Measurements from ENCODE around the gene LITAFD.

LITAFD gene

DNA sequence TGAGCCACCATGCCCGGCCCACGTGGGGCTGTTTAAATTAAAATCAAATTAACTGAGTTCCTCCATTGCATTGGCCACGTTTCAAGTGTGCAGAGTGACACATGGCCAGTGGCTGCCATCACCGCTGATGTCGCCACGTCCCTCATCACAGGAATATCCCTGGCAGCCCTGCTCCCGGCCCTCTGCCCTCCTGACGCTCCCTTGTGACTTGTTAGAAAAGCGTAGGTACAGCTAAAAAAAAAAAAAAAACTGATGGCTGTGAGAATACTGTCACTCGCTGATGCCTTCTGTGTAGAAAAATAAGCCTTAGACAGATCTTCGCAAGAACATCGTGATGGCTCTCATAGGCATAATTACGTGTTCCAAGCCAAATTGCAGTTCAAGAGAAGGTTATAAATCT lies 35.0 kb upstream of the LITAFD start:
- Histone ChIP-seq H3K9me3 (ENCODE audit: control insufficient read depth, low read length) (no peaks in the 10 kb centered on the region), H3K14ac (ENCODE audit: low read length in 2 of 2) (no peak overlapping the region), H4K91ac (ENCODE audit: low read length) (peak overlapping the region; percentile 62), H3K4me3 (ENCODE audit: insufficient read depth in 1 of 2, low read depth in 1 of 2, low read length in 2 of 2) (no peak overlapping the region), H2BK5ac (ENCODE audit: low read depth, low read length, poor library complexity, severe bottlenecking) (no peak overlapping the region), H3K27me3 (ENCODE audit: control insufficient read depth in 1 of 2, insufficient read depth in 1 of 2, low read length in 2 of 2) (no peaks in the 10 kb centered on the region), H3K4me1 (ENCODE audit: control insufficient read depth, insufficient read depth, low read depth, low read length) (peaks cover 33% of the 10 kb centered on the region), H3K79me1 (replicated peaks; ENCODE audit: low read length, poor library complexity, severe bottlenecking) (peaks cover 6% of the 10 kb centered on the region), H2BK12ac (ENCODE audit: low read length in 2 of 2) (no peak overlapping the region), H3K4ac (ENCODE audit: low read depth in 1 of 2, low read length in 2 of 2) (no peak overlapping the region), H4K8ac (ENCODE audit: low read length) (peak overlapping the region; percentile 67), H3K9ac (ENCODE audit: low read length) (no peak overlapping the region), H2AFZ (ENCODE audit: low read depth, low read length) (no peak overlapping the region), H2AK5ac (ENCODE audit: low read length, severe bottlenecking) (no peak overlapping the region), H3K36me3 (ENCODE audit: control insufficient read depth in 1 of 2, insufficient read depth in 2 of 2, low read depth in 1 of 2, low read length in 2 of 2) (peaks cover 57 to 62% of the 10 kb centered on the region in 2 experiments), H3K23ac (ENCODE audit: low read length in 2 of 2) (no peak overlapping the region), H3K27ac (ENCODE audit: low read length, poor library complexity, severe bottlenecking) (no peak overlapping the region), H3K18ac (ENCODE audit: low read depth in 1 of 2, low read length in 2 of 2) (no peak overlapping the region), H2BK15ac (ENCODE audit: low read depth, poor library complexity, severe bottlenecking) (no peak overlapping the region), H3K4me2 (ENCODE audit: low read length, poor library complexity, severe bottlenecking) (no peak overlapping the region), H2BK120ac (ENCODE audit: low read depth, low read length) (no peak overlapping the region)
- DNase-seq = no peak
- 97% methylated on average over 13 of the region's 13 CpGs for WGBS

DNA sequence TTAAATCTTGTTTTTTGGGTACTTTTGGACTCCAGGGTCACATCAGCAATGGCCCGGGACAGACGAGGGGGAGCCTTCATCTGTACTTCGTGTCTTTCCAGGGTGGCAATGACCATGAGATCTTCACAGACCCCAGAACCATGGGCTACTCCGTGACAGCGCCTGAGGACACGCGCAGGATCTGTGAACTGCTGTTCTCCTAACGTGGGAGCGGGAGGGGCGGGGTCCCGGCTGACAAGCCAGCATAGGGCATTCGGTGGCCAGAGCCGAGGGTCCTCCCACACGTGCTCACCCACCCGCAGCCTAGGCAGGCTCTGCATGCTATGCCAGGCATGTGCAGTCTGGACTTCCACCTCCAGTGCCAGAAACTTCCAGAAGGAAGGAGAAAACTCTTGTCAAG lies 34.5 kb upstream of the LITAFD start:
- no peak overlapping the region for H2AK5ac ChIP-seq (ENCODE audit: low read length, severe bottlenecking)
- H3K27me3 ChIP-seq (ENCODE audit: control insufficient read depth in 1 of 2, insufficient read depth in 1 of 2, low read length in 2 of 2) = no peaks in the 10 kb centered on the region
- no peak overlapping the region for H2AFZ ChIP-seq (ENCODE audit: low read depth, low read length)
- no peak overlapping the region for H2BK5ac ChIP-seq (ENCODE audit: low read depth, low read length, poor library complexity, severe bottlenecking)
- H3K14ac ChIP-seq (ENCODE audit: low read length in 2 of 2) = no peak overlapping the region
- no peak overlapping the region for H2BK15ac ChIP-seq (ENCODE audit: low read depth, poor library complexity, severe bottlenecking)
- H3K4me2 ChIP-seq (ENCODE audit: low read length, poor library complexity, severe bottlenecking) = no peak overlapping the region
- H4K8ac ChIP-seq (ENCODE audit: low read length) = no peak overlapping the region
- H4K91ac ChIP-seq (ENCODE audit: low read length) = no peak overlapping the region
- H2BK12ac ChIP-seq (ENCODE audit: low read length in 2 of 2) = peak overlapping the region in 1 of 2 experiments; percentile 4
- peaks cover 61 to 66% of the 10 kb centered on the region in 2 experiments for H3K36me3 ChIP-seq (ENCODE audit: control insufficient read depth in 1 of 2, insufficient read depth in 2 of 2, low read depth in 1 of 2, low read length in 2 of 2)
- no peak overlapping the region for H2BK120ac ChIP-seq (ENCODE audit: low read depth, low read length)
- no peak overlapping the region for H3K9ac ChIP-seq (ENCODE audit: low read length)
- no peak overlapping the region for H3K4ac ChIP-seq (ENCODE audit: low read depth in 1 of 2, low read length in 2 of 2)
- H3K27ac ChIP-seq (ENCODE audit: low read length, poor library complexity, severe bottlenecking) = no peak overlapping the region
- peaks cover 6% of the 10 kb centered on the region for H3K79me1 ChIP-seq (replicated peaks; ENCODE audit: low read length, poor library complexity, severe bottlenecking)
- no peak overlapping the region for H3K23ac ChIP-seq (ENCODE audit: low read length in 2 of 2)
- no peak for DNase-seq
- no peak overlapping the region for H3K4me3 ChIP-seq (ENCODE audit: insufficient read depth in 1 of 2, low read depth in 1 of 2, low read length in 2 of 2)
- peaks cover 33% of the 10 kb centered on the region for H3K4me1 ChIP-seq (ENCODE audit: control insufficient read depth, insufficient read depth, low read depth, low read length)
- no peaks in the 10 kb centered on the region for H3K9me3 ChIP-seq (ENCODE audit: control insufficient read depth, low read length)
- 96% methylated on average over 15 of the region's 15 CpGs for WGBS
- H3K18ac ChIP-seq (ENCODE audit: low read depth in 1 of 2, low read length in 2 of 2) = no peak overlapping the region

DNA sequence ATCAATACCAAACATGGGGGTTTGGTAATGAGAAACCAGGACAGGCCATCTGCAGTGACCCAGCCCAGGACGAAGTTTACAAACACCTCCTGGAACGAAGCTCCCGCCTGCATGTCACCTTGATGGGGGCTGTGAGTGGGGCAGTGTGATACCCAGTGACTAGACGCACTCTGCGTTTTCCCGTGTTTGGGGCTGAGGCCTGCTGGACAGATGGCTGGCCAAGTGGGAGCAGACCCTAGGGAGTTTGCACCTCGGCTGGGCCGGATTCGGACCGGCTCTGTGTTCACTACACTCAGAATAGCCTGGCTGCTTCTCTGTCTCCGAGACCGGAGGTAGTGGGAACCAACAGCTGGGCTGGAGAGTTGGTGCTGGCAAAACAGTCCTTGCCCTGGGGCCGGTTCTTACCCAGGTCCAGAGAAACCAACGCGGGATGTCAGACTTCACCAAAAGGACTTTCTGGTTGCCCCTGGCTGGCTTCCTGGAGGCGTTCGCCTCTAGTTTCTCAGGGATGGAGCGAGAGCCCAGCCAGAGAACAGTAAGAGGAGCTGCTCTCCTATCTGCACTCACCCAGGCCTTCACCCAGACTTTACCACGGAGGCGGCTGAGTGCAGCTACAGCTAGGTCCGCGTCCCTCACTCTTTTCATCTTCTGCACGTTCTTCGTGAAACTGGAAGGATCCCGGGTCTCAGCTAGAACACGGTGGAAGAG lies 33.8 kb upstream of the LITAFD start:
- peaks cover 33% of the 10 kb centered on the region for H3K4me1 ChIP-seq (ENCODE audit: control insufficient read depth, insufficient read depth, low read depth, low read length)
- H3K14ac ChIP-seq (ENCODE audit: low read length in 2 of 2) = no peak overlapping the region
- no peak overlapping the region for H2AFZ ChIP-seq (ENCODE audit: low read depth, low read length)
- H3K4ac ChIP-seq (ENCODE audit: low read depth in 1 of 2, low read length in 2 of 2) = no peak overlapping the region
- H2BK15ac ChIP-seq (ENCODE audit: low read depth, poor library complexity, severe bottlenecking) = peak overlapping the region; percentile 49
- DNase-seq = no peak
- H3K4me3 ChIP-seq (ENCODE audit: insufficient read depth in 1 of 2, low read depth in 1 of 2, low read length in 2 of 2) = no peak overlapping the region
- peaks cover 69 to 73% of the 10 kb centered on the region in 2 experiments for H3K36me3 ChIP-seq (ENCODE audit: control insufficient read depth in 1 of 2, insufficient read depth in 2 of 2, low read depth in 1 of 2, low read length in 2 of 2)
- no peaks in the 10 kb centered on the region for H3K9me3 ChIP-seq (ENCODE audit: control insufficient read depth, low read length)
- no peak overlapping the region for H2AK5ac ChIP-seq (ENCODE audit: low read length, severe bottlenecking)
- no peak overlapping the region for H2BK120ac ChIP-seq (ENCODE audit: low read depth, low read length)
- peak overlapping the region; percentile 71 for H4K8ac ChIP-seq (ENCODE audit: low read length)
- no peak overlapping the region for H2BK5ac ChIP-seq (ENCODE audit: low read depth, low read length, poor library complexity, severe bottlenecking)
- H4K91ac ChIP-seq (ENCODE audit: low read length) = peak overlapping the region; percentile 11
- peak overlapping the region; percentile 48 for H3K9ac ChIP-seq (ENCODE audit: low read length)
- H3K27ac ChIP-seq (ENCODE audit: low read length, poor library complexity, severe bottlenecking) = peak overlapping the region; percentile 72
- 90% methylated on average over 26 of the region's 26 CpGs for WGBS
- H3K18ac ChIP-seq (ENCODE audit: low read depth in 1 of 2, low read length in 2 of 2) = peak overlapping the region; percentile 14 to 58
- H3K27me3 ChIP-seq (ENCODE audit: control insufficient read depth in 1 of 2, insufficient read depth in 1 of 2, low read length in 2 of 2) = no peaks in the 10 kb centered on the region
- peak overlapping the region; percentile 37 to 69 for H2BK12ac ChIP-seq (ENCODE audit: low read length in 2 of 2)
- no peak overlapping the region for H3K4me2 ChIP-seq (ENCODE audit: low read length, poor library complexity, severe bottlenecking)
- peak overlapping the region in 1 of 2 experiments; percentile 48 for H3K23ac ChIP-seq (ENCODE audit: low read length in 2 of 2)
- H3K79me1 ChIP-seq (replicated peaks; ENCODE audit: low read length, poor library complexity, severe bottlenecking) = peaks cover 9% of the 10 kb centered on the region

DNA sequence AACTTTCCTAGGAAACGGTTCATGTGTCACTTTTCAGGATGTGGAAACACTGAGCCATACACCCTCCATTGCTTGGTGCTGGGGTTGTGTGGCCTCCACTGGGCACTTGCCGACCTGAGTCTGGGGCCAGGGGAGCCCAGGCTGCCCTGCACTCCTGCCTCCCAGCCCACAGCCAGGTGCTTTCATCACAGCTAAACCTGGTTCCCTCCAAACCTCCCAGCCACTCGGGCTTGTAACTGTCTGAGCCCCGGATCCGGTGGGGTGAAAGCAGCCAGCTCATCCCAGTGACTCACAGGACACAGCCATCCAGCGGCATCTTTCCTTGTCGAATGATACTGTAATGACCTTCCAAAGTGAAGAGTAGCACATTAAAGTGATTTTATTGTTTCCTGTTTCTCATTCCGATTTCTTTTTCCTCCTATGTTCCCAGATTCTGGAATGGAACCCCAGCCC lies 33.2 kb upstream of the LITAFD start:
- peak; percentile 91 for DNase-seq
- H3K79me1 ChIP-seq (replicated peaks; ENCODE audit: low read length, poor library complexity, severe bottlenecking) = peaks cover 9% of the 10 kb centered on the region
- peak overlapping the region in 1 of 2 experiments; percentile 76 for H3K14ac ChIP-seq (ENCODE audit: low read length in 2 of 2)
- H3K23ac ChIP-seq (ENCODE audit: low read length in 2 of 2) = peak overlapping the region in 1 of 2 experiments; percentile 48
- H3K18ac ChIP-seq (ENCODE audit: low read depth in 1 of 2, low read length in 2 of 2) = peak overlapping the region; percentile 38 to 58
- no peak overlapping the region for H3K4ac ChIP-seq (ENCODE audit: low read depth in 1 of 2, low read length in 2 of 2)
- no peak overlapping the region for H3K4me3 ChIP-seq (ENCODE audit: insufficient read depth in 1 of 2, low read depth in 1 of 2, low read length in 2 of 2)
- peak overlapping the region; percentile 2 for H4K8ac ChIP-seq (ENCODE audit: low read length)
- no peaks in the 10 kb centered on the region for H3K9me3 ChIP-seq (ENCODE audit: control insufficient read depth, low read length)
- H3K27me3 ChIP-seq (ENCODE audit: control insufficient read depth in 1 of 2, insufficient read depth in 1 of 2, low read length in 2 of 2) = no peaks in the 10 kb centered on the region
- H2AFZ ChIP-seq (ENCODE audit: low read depth, low read length) = no peak overlapping the region
- peak overlapping the region; percentile 0 to 37 for H2BK12ac ChIP-seq (ENCODE audit: low read length in 2 of 2)
- H3K4me2 ChIP-seq (ENCODE audit: low read length, poor library complexity, severe bottlenecking) = no peak overlapping the region
- no peak overlapping the region for H2BK5ac ChIP-seq (ENCODE audit: low read depth, low read length, poor library complexity, severe bottlenecking)
- no peak overlapping the region for H2AK5ac ChIP-seq (ENCODE audit: low read length, severe bottlenecking)
- no peak overlapping the region for H2BK120ac ChIP-seq (ENCODE audit: low read depth, low read length)
- peak overlapping the region; percentile 72 for H3K27ac ChIP-seq (ENCODE audit: low read length, poor library complexity, severe bottlenecking)
- H3K36me3 ChIP-seq (ENCODE audit: control insufficient read depth in 1 of 2, insufficient read depth in 2 of 2, low read depth in 1 of 2, low read length in 2 of 2) = peaks cover 74 to 75% of the 10 kb centered on the region in 2 experiments
- H2BK15ac ChIP-seq (ENCODE audit: low read depth, poor library complexity, severe bottlenecking) = no peak overlapping the region
- peaks cover 33% of the 10 kb centered on the region for H3K4me1 ChIP-seq (ENCODE audit: control insufficient read depth, insufficient read depth, low read depth, low read length)
- H3K9ac ChIP-seq (ENCODE audit: low read length) = peak overlapping the region; percentile 48
- WGBS = 18% methylated on average over 6 of the region's 8 CpGs
- peak overlapping the region; percentile 0 for H4K91ac ChIP-seq (ENCODE audit: low read length)
